EH (cell line): ENCODE data around the gene USP34.
A peak's percentile ranks its signal among the peaks of the same experiment; 100 is the strongest.
"Not testable (repeated sequence)": the region's sequence is repeated elsewhere in the genome, so short reads cannot be mapped to it uniquely, and the experiment has no call there.

Experiments used
- DNase-seq: peaks from one replicate; pipeline ENCODE4 v3.0.0-alpha.2; 2015; ENCODE audit warnings: low read depth

The USP34 gene

GRCh38 chr2:61149074-61149473 is 321.8 kb downstream of the USP34 start:
- DNase-seq, result no peak

GRCh38 chr2:61148091-61148490 is 322.8 kb downstream of the USP34 start:
- not testable (repeated sequence) for DNase-seq

GRCh38 chr2:61145990-61146389 is 324.9 kb downstream of the USP34 start:
- DNase-seq, result no peak

GRCh38 chr2:61144697-61145268 is 326.1 kb downstream of the USP34 start:
- DNase-seq, result peak; percentile 99

GRCh38 chr2:61141151-61141550 is 329.7 kb downstream of the USP34 start:
- no peak for DNase-seq

GRCh38 chr2:61138859-61139258 is 332.0 kb downstream of the USP34 start:
- no peak for DNase-seq
